NCI-H1436 (cell line): ENCODE measurements around the gene MORN1.
"Not testable (repeated sequence)": the region's sequence is repeated elsewhere in the genome, so short reads cannot be mapped to it uniquely, and the experiment has no call there.

Source experiments
- DNase-seq: peaks from one replicate; lab custom pipeline; 2025; lab: John Stamatoyannopoulos, UW

Gene MORN1

GRCh38 chr1:2337081-2337480 lies 54.3 kb downstream of the MORN1 start:
- DNase-seq, result no peak

DNA sequence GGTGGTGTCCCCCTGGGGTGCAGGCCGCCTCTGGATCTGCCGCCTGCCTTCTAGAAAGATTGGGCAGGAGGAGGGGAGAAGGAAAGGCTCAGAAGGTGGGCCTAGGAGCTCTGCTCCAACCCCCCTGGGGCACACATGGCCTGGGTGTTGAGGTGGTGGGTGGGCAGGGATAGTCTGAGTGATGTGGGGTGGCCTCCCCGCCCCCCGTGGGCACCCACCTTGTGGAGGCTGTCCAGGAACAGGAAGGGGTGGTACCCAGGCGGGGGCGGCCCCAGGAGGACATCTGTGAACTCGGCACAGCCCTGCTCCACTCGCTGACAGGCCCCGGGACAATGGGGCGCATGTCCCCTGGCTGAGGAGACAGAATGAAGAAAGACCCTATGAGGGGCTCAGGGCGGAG lies 54.9 kb downstream of the MORN1 start:
- no peak for DNase-seq

DNA sequence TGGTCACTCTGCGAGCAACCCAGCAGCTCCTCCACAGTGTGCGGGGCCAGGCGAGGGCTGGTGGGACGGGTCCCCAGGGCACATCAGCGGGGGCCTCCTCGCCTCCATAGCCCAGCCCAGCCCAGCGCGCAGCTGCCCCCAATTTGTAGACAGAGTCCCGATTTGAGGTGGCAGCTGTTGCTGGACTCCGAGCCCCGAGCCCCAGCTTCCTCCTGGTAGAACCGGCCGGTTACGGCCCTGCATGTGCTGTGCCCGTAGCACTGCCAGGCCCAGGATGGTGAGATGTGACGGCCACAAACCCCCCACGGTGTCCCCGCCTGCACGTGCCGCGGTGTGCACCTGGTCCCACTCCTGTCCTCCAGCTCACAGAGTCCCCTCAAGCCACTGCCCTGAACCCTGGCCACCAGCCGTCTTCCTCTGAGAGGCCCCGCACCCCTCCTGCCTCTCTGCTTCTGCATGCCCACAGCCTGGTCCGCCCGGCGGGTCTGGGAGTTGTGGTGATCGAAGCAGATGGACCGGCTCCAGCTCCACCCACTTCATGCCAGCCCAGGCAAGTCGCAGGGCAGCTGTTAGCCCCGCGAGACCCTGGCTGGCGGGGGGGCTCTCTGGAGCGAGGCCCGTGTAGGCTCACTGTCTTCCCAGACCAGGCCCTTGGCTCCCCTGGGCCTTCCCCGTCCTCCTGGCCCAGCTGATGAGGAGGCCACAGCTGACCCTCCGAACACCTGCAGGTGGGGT lies 55.5 kb downstream of the MORN1 start:
- no peak for DNase-seq

DNA sequence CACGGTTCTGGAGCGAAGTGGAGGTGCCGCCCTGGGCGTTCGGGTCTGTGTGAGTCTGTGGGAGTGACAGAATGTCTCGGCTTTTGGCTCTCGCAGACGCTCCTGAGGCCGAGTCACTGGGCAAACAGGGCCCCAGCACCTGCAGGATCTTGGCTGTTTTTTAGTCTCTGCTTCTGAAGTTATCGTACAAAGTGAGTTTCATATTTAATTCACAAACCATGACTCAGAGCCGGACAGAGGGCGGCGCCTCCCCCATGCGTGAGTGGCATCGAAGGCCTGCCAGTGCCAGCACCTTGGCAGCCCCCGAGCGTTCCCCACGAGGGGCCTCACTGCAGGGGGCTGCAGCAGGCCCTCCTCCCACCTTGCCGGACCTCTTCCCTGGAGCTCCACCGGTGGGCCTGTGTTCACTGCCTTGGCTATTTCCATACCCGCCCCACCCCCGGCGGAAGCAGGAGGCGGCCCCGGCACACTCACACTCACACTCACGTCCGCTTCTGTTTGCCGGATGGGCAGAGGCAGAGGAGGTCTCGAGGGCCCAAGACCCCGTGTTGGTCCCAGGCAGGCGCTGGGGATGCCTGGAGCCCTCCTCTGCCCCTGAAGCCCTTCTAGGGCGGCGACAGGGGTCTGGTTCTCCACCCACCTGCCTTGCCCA lies 56.3 kb downstream of the MORN1 start:
- DNase-seq, result no peak

DNA sequence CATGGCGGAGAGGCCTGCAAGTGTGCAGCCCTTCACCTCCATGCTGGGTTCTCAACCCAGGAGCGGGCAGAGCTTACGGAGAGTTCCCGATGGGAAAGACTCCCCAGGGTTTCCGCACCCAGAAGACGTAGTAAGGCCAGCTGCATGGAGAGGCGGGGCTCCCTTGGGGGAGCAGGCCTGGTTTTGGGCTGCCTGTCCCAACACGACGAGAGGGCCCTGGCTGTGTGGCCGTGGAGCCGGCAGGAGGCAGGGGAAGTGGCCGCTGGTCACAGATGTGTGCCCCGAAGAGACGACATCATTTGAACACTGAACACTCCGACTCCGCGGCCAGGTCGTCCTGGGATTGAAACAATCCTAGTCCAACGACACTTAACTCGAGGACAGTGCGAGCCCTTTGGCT lies 57.0 kb downstream of the MORN1 start:
- no peak for DNase-seq

DNA sequence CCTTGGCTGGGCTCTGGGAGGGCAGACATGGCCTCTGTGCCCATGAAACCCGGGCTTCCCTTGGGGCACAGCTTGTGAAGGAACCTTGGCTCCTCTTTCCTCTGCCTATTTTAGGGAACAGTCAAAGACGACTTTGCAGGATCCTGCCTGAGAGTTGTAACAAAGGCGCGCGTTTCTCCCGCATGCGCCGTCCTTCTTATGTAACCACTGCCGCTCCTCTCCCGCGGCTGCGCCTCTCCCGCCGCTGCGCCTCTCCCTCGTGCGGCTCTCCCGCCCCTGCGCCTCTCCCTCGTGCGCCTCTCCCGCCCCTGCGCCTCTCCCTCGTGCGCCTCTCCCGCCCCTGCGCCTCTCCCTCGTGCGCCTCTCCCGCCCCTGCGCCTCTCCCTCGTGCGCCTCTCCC lies 59.8 kb downstream of the MORN1 start:
- not testable (repeated sequence) for DNase-seq

DNA sequence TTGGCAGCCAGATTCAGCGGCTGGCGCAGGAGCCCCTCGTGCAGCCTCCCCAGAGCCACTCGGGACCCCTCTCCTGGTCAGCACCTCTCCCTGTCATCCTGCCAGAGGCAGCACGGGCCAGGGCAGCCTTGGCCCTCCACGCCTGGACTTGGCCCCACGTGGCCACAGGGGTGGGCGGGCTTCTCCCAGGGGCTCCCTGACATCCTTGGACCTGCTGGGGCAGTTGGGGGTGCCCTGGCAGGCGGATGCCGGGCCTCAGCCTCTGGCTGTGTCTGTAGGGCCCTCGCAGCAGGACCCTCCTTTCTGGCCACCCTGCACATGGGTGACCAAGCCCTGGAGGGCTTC lies 60.2 kb downstream of the MORN1 start:
- no peak for DNase-seq

DNA sequence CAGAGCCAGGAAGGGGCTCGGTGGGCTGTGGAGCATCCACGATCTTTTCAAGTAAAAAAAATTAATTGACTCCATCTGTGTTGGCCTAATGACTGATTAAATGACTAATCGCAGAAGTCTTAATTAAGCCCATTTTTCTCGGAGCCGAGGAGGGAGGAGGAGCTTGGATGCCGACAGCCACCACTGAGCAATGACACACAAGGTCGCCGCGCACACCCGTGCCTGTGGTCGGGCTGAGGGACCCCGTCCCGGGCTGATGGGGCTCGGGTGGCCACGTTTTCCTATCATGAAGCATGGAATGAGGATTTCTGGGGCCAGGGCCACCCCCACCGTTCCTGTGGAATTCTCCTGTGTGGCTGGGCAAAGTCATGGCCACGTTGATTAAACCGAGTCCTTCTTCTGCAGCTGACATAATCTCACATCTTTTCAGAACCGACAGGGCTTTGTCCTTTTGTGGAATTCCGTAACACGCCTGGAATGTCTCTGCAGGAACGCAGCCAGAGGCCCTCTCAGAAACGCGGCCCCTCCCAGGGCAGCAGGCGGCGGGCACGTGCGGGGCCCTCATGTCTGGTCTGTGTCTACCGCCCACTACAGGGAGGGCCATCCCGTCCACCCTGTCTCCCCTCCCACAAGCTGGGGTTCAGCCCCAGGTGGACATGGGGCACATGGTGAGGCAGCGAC lies 60.7 kb downstream of the MORN1 start:
- DNase-seq, result no peak

DNA sequence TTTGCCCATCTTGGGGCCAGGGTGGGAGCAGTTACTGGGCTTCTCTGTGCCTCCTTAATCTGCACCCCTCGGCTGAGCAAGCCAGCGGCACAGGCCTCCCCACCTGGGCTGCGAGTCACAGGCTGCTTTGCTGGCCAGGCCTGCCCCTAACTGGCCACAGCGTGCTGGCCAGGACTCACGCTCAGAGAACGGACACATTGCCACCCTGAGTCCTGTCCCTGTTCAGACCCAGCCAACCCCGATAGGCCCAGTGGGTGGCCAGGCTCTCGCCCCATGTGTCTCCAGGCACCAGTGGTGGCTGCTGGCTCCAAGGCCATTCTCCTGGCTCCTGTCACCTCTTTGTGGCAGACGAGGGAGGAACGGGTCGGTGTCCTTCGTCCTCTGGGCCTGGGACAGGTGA lies 61.3 kb downstream of the MORN1 start:
- DNase-seq, result no peak

DNA sequence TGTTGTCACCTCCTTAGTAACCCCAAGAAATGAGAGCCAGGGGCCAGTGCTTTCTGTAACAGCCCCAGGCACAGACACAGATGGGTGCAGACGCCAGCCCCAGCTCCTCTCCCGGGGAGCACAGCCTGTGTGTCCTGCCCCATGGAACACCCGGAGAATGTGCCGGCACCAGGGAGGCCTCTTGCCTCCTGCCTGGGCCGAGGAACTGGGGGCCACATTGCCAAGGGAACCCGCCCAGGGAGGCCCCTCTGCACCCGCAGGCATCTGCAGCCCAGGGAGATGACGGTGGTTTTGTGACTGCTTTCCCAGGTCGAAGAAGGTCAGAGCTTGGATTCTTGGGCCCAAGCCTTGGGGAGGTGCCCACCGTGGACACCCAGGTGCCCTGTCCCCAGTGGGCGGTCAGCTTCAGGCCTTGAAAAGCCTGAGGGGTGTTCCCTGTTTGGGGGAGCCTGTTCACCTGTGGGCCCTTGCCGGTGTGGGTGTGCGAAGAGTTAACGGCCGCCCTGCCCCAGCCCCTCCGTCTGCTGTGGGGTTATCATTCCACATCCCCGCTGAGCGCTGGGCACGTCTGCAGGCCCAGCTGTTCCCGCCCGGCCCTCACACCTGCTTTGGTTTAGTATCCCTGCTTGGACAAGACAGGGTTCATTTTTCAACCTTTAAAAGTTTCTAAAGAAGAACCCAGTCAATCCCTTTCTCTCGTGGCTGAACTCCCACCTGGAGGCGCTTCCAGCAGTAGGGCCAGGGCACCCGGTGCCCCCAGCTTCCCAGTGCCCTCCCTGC lies 62.5 kb downstream of the MORN1 start:
- DNase-seq, result no peak

GRCh38 chr1:2327841-2328240 lies 63.5 kb downstream of the MORN1 start:
- DNase-seq, result no peak

GRCh38 chr1:2327162-2327561 lies 64.2 kb downstream of the MORN1 start:
- not testable (repeated sequence) for DNase-seq

- no peak for DNase-seq
Measured at GRCh38 chr1:2326524-2326923, 64.8 kb downstream of the MORN1 start.

GRCh38 chr1:2324553-2325366 lies 66.6 kb downstream of the MORN1 start:
- DNase-seq, result no peak

GRCh38 chr1:2323451-2323974 lies 67.8 kb downstream of the MORN1 start:
- no peak for DNase-seq

DNA sequence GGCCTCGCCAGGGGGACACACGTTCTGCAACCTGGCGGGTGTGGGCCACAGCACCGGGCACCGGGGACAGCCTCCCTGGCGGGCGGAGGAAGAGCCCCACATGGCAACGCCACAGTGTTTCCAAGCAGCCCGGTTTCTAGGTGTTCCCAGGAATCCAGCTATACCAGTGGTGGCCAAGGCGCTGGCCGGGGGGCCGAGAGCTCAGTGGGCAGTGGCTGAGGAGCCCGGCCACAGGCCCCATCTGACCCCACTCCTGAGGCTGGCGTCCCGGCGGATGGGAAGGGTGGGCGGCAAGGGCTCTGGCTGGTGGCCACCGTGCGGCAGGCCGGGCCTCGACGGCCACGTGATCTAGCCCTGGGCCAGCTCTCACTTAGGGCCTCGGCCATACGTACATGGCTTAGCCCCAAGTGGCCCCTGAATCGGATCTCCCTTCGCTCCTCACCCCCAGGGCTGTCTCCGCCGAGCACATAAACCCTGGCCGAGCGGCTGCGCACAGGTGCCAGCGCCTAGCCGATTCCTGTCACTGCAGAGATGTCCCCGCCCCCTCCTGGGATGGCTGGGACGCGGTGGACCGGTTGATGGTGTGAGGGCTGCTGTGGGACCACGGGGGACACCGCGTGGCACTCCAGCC lies 68.7 kb downstream of the MORN1 start:
- DNase-seq, result no peak

DNA sequence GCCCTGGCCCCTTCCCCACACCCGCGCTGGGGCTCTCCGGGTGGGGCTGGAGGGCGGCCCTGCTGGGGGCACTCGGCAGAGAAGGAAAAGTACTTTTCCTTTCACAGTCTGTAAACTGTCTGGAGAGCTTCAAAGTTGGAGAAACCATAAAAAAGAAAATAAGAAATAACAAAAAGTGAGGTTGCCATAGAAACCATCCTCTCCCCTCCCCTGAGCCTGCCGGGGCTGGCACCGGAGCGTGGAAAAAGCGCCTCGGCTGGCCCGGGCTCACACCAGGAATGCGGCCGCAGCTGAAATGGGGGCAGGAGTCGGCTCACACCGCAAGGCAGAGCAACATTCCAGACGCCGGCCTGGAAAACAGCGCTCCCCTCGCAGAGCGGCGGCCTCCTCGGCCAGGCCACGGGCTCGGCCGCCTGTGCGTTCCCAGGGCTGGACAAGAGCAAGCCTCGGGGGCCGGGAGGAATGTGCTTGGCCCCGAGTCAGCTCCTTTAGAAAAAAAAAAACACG lies 69.2 kb downstream of the MORN1 start:
- DNase-seq, result no peak

GRCh38 chr1:2320760-2321667 lies 70.3 kb downstream of the MORN1 start:
- no peak for DNase-seq

GRCh38 chr1:2320006-2320405 lies 71.3 kb downstream of the MORN1 start:
- no peak for DNase-seq

DNA sequence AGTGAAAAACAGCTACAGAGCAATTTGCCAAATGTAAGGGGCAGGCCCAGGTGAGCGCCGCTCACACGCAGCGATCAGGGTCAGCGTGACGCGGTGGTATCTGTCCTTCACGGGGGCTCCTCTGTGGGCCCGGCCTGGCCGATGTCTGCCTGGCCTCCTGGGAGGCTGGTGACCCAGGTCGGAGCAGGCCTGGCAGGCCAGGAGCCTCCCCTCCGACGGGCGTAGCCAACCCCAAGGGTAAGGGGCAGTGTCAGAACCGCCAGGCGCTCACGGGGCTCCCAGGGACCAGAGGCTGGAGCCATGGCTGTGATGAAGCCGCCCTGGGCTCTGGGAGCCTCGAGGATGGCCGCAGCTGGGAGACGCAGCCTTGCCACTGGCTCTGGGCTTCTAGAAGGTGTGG lies 72.1 kb downstream of the MORN1 start:
- no peak for DNase-seq
